ENCODE results near the gene DNAH5.

- TF ChIP-seq POLR2A (IDR thresholded peaks at IDR 0.05; ENCODE audit: low read depth, low read length), result no peak
- TF ChIP-seq TAF1 (IDR thresholded peaks at IDR 0.05; ENCODE audit: borderline replicate concordance, low read depth, low read length), result no peak
Measured at GRCh38 chr5:13658152-13658551, 286.3 kb downstream of the DNAH5 start.
